Upper lobe of left lung (tissue), 6 donors: ENCODE measurements around the gene FAM131B. TPM values are rescaled to one million over a fixed set of nuclear protein-coding genes. Genes with fewer than 3 reads are reported as not detected.

Source experiments
- ATAC-seq, 2 donors: fragments of 200-7000 bp; cut with Tn5 transposase; one replicate each; pipeline ENCODE4 v1.9.1; 2022; ENCODE audit warnings: mild to moderate bottlenecking in 2 of 2, moderate library complexity in 2 of 2; ENCODE audit not compliant: low FRiP score in 2 of 2
- DNase-seq, 2 donors: peaks; one replicate each; pipeline ENCODE4 v3.0.0-alpha.2; 2019 to 2020
- H3K27ac ChIP-seq, 4 donors: fragments of 200-600 bp; sonication (generic); one replicate each; pipeline ENCODE4 v1.5.1; 2016 to 2019
- H3K27me3 ChIP-seq, 4 donors: fragments of 200-600 bp; sonication (generic); one replicate each; pipeline ENCODE4 v1.5.1; 2017 to 2019
- H3K36me3 ChIP-seq, 4 donors: fragments of 200-600 bp; sonication (generic); one replicate each; pipeline ENCODE4 v1.5.1; 2016 to 2019
- H3K4me1 ChIP-seq, 4 donors: fragments of 200-600 bp; sonication (generic); one replicate each; pipeline ENCODE4 v1.5.1; 2018 to 2019
- H3K4me3 ChIP-seq, 4 donors: fragments of 200-600 bp; sonication (generic); one replicate each; pipeline ENCODE4 v1.5.1; 2017 to 2019; ENCODE audit warnings: mild to moderate bottlenecking in 2 of 4, moderate library complexity in 1 of 4
- H3K9me3 ChIP-seq, 4 donors: fragments of 200-600 bp; sonication (generic); one replicate each; pipeline ENCODE4 v1.5.1; 2018 to 2019
- CTCF ChIP-seq, 6 experiments: fragments of 450-650 bp in 4 of 6; fragments of 200-600 bp in 2 of 6; sonication (generic) in 2 of 6; IDR thresholded peaks; one replicate each; pipeline ENCODE4 v1.5.1; 2016 to 2019; ENCODE audit warnings: antibody characterized with exemption in 6 of 6
- EP300 ChIP-seq, 4 donors: sonication (generic); formaldehyde crosslinking; IDR thresholded peaks; one replicate each; pipeline ENCODE4 v1.5.1; 2017; ENCODE audit warnings: antibody characterized with exemption in 4 of 4, control low read depth in 2 of 4
- POLR2A ChIP-seq, 4 donors: fragments of 450-650 bp; IDR thresholded peaks; one replicate each; pipeline ENCODE4 v1.5.1; 2016 to 2017; ENCODE audit warnings: antibody characterized with exemption in 4 of 4, mild to moderate bottlenecking in 2 of 4
- POLR2AphosphoS5 ChIP-seq, 2 donors: sonication (generic); formaldehyde crosslinking; IDR thresholded peaks; one replicate each; pipeline ENCODE4 v1.5.1; 2017; ENCODE audit warnings: antibody characterized with exemption in 2 of 2
- WGBS, 2 donors: methylation state at CpG; one replicate each; pipeline ENCODE4 v1.1.5; 2017 to 2018; 5-methylcytosine and 5-hydroxymethylcytosine counted together
- total RNA-seq, 6 donors: library from RNA; depleted of rRNA in 4 of 6; stranded (reverse); fragments of >200 nt in 4 of 6; gene quantifications; one replicate each; pipeline versions ENCODE4 v1.1.0 to v1.2.1, GENCODE V29; 2016 to 2021
- donor health status: DM: no; HTN: no; CAD: no; lungs with moderate emphysema.
- donor health status: DM: no; HTN: yes; CAD: no; lungs with severe emphysema.

The FAM131B gene
- total RNA-seq, 6 donors from 2014 or later, result 0.59 to 5.7 (median 0.67) TPM; not detected in 1

DNA sequence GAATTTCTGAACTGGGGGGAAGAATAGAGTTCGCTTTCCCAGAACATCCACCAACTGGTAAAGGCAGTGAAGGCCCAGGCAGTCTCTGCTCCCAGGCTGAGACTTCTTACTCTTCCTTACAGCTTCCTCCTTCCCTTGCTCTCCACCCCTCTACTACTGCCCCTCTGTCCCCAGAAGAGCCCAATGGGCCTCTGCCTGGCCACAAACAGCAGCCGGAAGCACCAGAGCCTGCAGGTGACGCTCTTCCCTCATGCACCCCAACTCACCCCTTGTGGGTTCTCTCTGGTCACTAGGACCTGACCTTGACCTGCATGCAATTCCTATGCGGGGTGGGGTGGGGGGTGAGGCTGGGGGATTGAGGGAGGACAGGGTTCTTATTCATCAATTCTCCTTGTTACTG lies 16.5 kb downstream of the FAM131B start:
- 84 to 90% methylated on average over 4 of the region's 4 CpGs for WGBS, 2 donors
- ATAC-seq (no peak), DNase-seq (no peak)
- Histone ChIP-seq H3K27me3 (no peaks in the 10 kb centered on the region), H3K9me3 (no peaks in the 10 kb centered on the region), H3K27ac (no peak overlapping the region), H3K4me3 (no peak overlapping the region), H3K4me1 (peaks cover 0 to 11% (median 6%) of the 10 kb centered on the region in 4 donors), H3K36me3 (no peaks in the 10 kb centered on the region)
- TF ChIP-seq POLR2A (IDR thresholded peaks at IDR 0.05) (no peak), EP300 (IDR thresholded peaks at IDR 0.05) (no peak)

DNA sequence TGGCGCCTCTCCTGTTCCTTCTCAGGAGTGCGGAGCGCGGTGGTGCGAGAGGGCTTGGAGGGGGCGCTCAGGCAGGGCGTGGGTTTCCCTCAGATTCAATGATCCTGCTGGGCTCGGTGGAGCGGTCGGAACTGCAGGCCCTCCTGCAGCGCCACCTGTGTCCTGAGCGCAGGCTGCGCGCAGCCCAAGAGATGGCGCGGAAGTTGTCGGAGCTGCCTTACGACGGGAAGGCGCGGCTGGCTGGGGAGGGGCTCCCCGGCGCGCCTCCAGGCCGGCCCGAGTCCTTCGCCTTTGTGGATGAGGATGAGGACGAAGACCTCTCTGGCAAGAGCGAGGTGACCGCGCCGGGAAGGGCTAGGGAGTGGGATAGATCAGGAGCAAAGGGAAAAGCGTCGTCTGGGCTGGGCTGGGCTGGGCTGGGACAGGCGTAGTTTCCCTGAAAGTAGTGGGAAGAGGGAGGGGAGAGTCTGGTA lies 17.0 kb downstream of the FAM131B start:
- Histone ChIP-seq H3K4me3 (peak overlapping the region in 2 of 4 donors; percentile 26), H3K27me3 (no peaks in the 10 kb centered on the region), H3K9me3 (no peaks in the 10 kb centered on the region), H3K36me3 (no peaks in the 10 kb centered on the region), H3K4me1 (peaks cover 0 to 11% (median 6%) of the 10 kb centered on the region in 4 donors), H3K27ac (no peak overlapping the region)
- 6 to 9% methylated on average over 28 to 34 of the region's 35 CpGs for WGBS, 2 donors
- TF ChIP-seq CTCF (IDR thresholded peaks at IDR 0.05), result peak; percentile 35 to 60 (median 48)
- TF ChIP-seq EP300 (IDR thresholded peaks at IDR 0.05), result no peak
- DNase-seq, result peak; percentile 75 to 90
- ATAC-seq, result peak; percentile 77 to 83

GRCh38 chr7:143343596-143343995 lies 18.9 kb downstream of the FAM131B start:
- no peak for ATAC-seq
- Histone ChIP-seq H3K4me3 (no peak overlapping the region), H3K9me3 (no peaks in the 10 kb centered on the region), H3K27ac (no peak overlapping the region), H3K36me3 (no peaks in the 10 kb centered on the region), H3K4me1 (peaks cover 0 to 11% (median 6%) of the 10 kb centered on the region in 4 donors), H3K27me3 (no peaks in the 10 kb centered on the region)
- WGBS, 2 donors, result 60 to 93% methylated on average over 3 of the region's 3 CpGs
- TF ChIP-seq POLR2AphosphoS5 (IDR thresholded peaks at IDR 0.05), result no peak
- TF ChIP-seq CTCF (IDR thresholded peaks at IDR 0.05), result no peak
- no peak for TF ChIP-seq POLR2A (IDR thresholded peaks at IDR 0.05)
- no peak for TF ChIP-seq EP300 (IDR thresholded peaks at IDR 0.05)
- no peak for DNase-seq

DNA sequence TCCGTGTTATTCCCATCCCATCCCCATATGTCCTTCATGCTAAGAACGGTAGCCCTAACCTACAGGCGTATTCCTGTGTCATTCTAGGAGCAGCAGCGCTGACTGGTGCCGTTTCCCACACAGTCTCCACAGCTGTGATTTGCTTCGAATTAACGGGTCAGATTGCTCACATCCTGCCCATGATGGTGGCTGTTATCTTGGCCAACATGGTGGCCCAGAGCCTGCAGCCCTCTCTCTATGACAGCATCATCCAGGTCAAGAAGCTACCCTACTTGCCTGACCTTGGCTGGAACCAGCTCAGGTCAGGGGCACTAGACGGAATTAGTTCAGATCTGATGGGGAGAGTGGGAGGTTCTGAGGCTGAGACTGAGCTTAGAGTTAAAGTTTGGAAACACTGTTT lies 20.7 kb downstream of the FAM131B start:
- Histone ChIP-seq H3K36me3 (no peaks in the 10 kb centered on the region), H3K27me3 (no peaks in the 10 kb centered on the region), H3K9me3 (no peaks in the 10 kb centered on the region), H3K27ac (no peak overlapping the region), H3K4me3 (no peak overlapping the region), H3K4me1 (peaks cover 0 to 11% (median 6%) of the 10 kb centered on the region in 4 donors)
- TF ChIP-seq POLR2A (IDR thresholded peaks at IDR 0.05) (no peak), POLR2AphosphoS5 (IDR thresholded peaks at IDR 0.05) (no peak), CTCF (IDR thresholded peaks at IDR 0.05) (no peak), EP300 (IDR thresholded peaks at IDR 0.05) (no peak)
- ATAC-seq, result no peak
- 93 to 96% methylated on average over 8 of the region's 8 CpGs for WGBS, 2 donors
- DNase-seq, result no peak

DNA sequence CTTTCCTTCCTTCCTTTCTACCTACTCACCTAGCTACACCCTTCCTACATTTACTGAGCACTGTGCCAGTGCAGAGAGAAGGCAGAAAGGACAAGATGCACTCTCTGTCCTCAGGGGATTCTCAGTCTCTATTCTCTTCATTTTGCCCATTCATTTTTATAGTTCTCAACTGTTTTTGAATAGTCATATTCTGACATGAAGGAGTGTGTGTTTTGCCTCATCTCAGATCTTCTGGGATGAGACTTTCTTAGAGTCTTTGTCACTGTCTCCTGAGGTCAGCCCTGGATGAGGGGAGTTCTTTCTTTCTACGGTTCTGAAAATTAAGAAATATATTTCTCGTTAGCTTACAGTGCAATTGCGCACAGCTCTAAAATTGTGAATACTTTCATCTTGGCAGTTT lies 25.3 kb downstream of the FAM131B start:
- no peak for ATAC-seq
- no peak for TF ChIP-seq POLR2AphosphoS5 (IDR thresholded peaks at IDR 0.05)
- no peak for TF ChIP-seq POLR2A (IDR thresholded peaks at IDR 0.05)
- no peak for TF ChIP-seq EP300 (IDR thresholded peaks at IDR 0.05)
- TF ChIP-seq CTCF (IDR thresholded peaks at IDR 0.05), result no peak

More for the DNA sequence above, 25.3 kb downstream of the FAM131B start:
- no peaks in the 10 kb centered on the region for H3K36me3 ChIP-seq
- H3K4me1 ChIP-seq, result no peaks in the 10 kb centered on the region
- H3K4me3 ChIP-seq, result no peak overlapping the region
- no peaks in the 10 kb centered on the region for H3K9me3 ChIP-seq
- no peaks in the 10 kb centered on the region for H3K27me3 ChIP-seq
- DNase-seq, result no peak
- no peak overlapping the region for H3K27ac ChIP-seq
- 86 to 93% methylated on average over 3 of the region's 3 CpGs for WGBS, 2 donors
